ENCODE results near the gene NAA60. TPM values are rescaled to one million over a fixed set of nuclear protein-coding genes. Genes with fewer than 3 reads are reported as not detected.

Gene NAA60
- total and polyA plus RNA-seq, 4 donors: 11.3 to 41.3 (median 25.6) TPM

DNA sequence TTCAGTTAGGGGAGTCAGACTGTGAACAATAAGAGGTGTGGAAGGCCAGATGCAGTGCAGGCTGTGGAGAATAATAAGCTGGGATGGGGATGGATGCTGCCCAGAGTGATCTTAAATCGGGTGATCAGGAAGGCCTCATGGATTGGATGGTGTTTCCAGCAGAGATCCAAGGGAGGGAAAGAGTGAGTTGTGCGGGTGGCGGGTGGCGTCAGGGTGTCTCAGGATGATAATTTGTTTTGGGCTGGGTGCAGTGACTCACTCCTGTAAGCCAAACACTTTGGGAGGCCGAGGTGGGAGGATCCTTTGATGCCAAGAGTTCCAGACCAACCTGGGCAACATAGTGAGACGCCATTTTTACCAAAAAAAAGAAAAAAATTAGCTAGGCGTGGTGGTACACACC is 65.3 kb downstream of the NAA60 start:
- 96% methylated on average over 7 of the region's 7 CpGs for WGBS
- peaks cover 10 to 46% (median 23%) of the 10 kb centered on the region in 4 donors for H3K36me3 ChIP-seq (ENCODE audit: control insufficient read depth in 4 of 4, insufficient read depth in 3 of 4, low read depth in 1 of 4, low read length in 3 of 4)
- H3K9ac ChIP-seq (ENCODE audit: low read depth in 1 of 2, low read length in 2 of 2): no peak overlapping the region
- H3K9me3 ChIP-seq (ENCODE audit: control insufficient read depth in 4 of 4, low read length in 3 of 4): no peaks in the 10 kb centered on the region
- no peak overlapping the region for H3K27ac ChIP-seq (ENCODE audit: low read depth in 1 of 2, low read length in 2 of 2)
- TF ChIP-seq, protein P1, sequence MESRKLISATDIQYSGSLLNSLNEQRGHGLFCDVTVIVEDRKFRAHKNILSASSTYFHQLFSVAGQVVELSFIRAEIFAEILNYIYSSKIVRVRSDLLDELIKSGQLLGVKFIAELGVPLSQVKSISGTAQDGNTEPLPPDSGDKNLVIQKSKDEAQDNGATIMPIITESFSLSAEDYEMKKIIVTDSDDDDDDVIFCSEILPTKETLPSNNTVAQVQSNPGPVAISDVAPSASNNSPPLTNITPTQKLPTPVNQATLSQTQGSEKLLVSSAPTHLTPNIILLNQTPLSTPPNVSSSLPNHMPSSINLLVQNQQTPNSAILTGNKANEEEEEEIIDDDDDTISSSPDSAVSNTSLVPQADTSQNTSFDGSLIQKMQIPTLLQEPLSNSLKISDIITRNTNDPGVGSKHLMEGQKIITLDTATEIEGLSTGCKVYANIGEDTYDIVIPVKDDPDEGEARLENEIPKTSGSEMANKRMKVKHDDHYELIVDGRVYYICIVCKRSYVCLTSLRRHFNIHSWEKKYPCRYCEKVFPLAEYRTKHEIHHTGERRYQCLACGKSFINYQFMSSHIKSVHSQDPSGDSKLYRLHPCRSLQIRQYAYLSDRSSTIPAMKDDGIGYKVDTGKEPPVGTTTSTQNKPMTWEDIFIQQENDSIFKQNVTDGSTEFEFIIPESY (IDR thresholded peaks at IDR 0.05): no peak
- TF ChIP-seq RXRA (IDR thresholded peaks at IDR 0.05): no peak
- TF ChIP-seq, protein P2, sequence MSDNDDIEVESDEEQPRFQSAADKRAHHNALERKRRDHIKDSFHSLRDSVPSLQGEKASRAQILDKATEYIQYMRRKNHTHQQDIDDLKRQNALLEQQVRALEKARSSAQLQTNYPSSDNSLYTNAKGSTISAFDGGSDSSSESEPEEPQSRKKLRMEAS (IDR thresholded peaks at IDR 0.05): no peak
- TF ChIP-seq, protein P3, sequence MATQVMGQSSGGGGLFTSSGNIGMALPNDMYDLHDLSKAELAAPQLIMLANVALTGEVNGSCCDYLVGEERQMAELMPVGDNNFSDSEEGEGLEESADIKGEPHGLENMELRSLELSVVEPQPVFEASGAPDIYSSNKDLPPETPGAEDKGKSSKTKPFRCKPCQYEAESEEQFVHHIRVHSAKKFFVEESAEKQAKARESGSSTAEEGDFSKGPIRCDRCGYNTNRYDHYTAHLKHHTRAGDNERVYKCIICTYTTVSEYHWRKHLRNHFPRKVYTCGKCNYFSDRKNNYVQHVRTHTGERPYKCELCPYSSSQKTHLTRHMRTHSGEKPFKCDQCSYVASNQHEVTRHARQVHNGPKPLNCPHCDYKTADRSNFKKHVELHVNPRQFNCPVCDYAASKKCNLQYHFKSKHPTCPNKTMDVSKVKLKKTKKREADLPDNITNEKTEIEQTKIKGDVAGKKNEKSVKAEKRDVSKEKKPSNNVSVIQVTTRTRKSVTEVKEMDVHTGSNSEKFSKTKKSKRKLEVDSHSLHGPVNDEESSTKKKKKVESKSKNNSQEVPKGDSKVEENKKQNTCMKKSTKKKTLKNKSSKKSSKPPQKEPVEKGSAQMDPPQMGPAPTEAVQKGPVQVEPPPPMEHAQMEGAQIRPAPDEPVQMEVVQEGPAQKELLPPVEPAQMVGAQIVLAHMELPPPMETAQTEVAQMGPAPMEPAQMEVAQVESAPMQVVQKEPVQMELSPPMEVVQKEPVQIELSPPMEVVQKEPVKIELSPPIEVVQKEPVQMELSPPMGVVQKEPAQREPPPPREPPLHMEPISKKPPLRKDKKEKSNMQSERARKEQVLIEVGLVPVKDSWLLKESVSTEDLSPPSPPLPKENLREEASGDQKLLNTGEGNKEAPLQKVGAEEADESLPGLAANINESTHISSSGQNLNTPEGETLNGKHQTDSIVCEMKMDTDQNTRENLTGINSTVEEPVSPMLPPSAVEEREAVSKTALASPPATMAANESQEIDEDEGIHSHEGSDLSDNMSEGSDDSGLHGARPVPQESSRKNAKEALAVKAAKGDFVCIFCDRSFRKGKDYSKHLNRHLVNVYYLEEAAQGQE (IDR thresholded peaks at IDR 0.05): no peak
- TF ChIP-seq FOXA1 (IDR thresholded peaks at IDR 0.05): no peak
- TF ChIP-seq, protein P4, sequence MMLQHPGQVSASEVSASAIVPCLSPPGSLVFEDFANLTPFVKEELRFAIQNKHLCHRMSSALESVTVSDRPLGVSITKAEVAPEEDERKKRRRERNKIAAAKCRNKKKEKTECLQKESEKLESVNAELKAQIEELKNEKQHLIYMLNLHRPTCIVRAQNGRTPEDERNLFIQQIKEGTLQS (IDR thresholded peaks at IDR 0.05): no peak
- no peaks in the 10 kb centered on the region for H3K27me3 ChIP-seq (ENCODE audit: control insufficient read depth in 4 of 4, insufficient read depth in 4 of 4, low read length in 3 of 4)
- no peak overlapping the region for H3K4me3 ChIP-seq (ENCODE audit: low read depth in 1 of 3, low read length in 3 of 3)
- H3K4me1 ChIP-seq (ENCODE audit: control insufficient read depth in 4 of 4, insufficient read depth in 4 of 4, low read length in 3 of 4): no peaks in the 10 kb centered on the region
- no peak for DNase-seq (ENCODE audit: low spot score)

DNA sequence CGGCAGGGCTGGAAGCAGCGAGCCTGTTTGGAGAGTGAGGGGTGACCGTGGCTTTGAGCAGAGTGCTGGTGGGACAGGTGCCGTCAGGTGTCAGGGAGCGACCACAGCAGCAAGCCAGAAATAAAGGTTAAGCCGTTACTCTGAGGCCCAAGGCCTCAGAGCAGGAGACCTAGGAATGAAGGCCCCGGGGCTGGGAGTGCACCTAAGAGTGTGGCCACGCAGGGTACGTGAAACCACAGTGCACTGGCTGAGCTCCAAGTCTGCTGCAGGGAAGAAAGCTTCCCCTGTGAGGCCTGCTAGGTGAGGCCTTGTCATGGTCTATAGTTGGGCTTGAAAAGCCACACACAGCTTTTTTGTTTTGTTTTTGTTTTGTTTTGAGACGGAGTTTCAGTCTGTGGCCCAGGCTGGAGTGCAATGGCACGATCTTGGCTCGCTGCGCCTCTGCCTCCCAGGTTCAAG is 66.0 kb downstream of the NAA60 start:
- Histone ChIP-seq H3K27me3 (ENCODE audit: control insufficient read depth in 4 of 4, insufficient read depth in 4 of 4, low read length in 3 of 4) (no peaks in the 10 kb centered on the region), H3K9me3 (ENCODE audit: control insufficient read depth in 4 of 4, low read length in 3 of 4) (no peaks in the 10 kb centered on the region), H3K4me3 (ENCODE audit: low read depth in 1 of 3, low read length in 3 of 3) (no peak overlapping the region), H3K36me3 (ENCODE audit: control insufficient read depth in 4 of 4, insufficient read depth in 3 of 4, low read depth in 1 of 4, low read length in 3 of 4) (peaks cover 10 to 54% (median 30%) of the 10 kb centered on the region in 4 donors), H3K9ac (ENCODE audit: low read depth in 1 of 2, low read length in 2 of 2) (no peak overlapping the region), H3K4me1 (ENCODE audit: control insufficient read depth in 4 of 4, insufficient read depth in 4 of 4, low read length in 3 of 4) (no peaks in the 10 kb centered on the region), H3K27ac (ENCODE audit: low read depth in 1 of 2, low read length in 2 of 2) (no peak overlapping the region)
- TF ChIP-seq NR2F2 (IDR thresholded peaks at IDR 0.05) (no peak), FOXA1 (IDR thresholded peaks at IDR 0.05) (no peak), RXRA (IDR thresholded peaks at IDR 0.05) (no peak), TAF1 (conservative IDR thresholded peaks at IDR 0.05) (no peak)
- TF ChIP-seq, protein P5, sequence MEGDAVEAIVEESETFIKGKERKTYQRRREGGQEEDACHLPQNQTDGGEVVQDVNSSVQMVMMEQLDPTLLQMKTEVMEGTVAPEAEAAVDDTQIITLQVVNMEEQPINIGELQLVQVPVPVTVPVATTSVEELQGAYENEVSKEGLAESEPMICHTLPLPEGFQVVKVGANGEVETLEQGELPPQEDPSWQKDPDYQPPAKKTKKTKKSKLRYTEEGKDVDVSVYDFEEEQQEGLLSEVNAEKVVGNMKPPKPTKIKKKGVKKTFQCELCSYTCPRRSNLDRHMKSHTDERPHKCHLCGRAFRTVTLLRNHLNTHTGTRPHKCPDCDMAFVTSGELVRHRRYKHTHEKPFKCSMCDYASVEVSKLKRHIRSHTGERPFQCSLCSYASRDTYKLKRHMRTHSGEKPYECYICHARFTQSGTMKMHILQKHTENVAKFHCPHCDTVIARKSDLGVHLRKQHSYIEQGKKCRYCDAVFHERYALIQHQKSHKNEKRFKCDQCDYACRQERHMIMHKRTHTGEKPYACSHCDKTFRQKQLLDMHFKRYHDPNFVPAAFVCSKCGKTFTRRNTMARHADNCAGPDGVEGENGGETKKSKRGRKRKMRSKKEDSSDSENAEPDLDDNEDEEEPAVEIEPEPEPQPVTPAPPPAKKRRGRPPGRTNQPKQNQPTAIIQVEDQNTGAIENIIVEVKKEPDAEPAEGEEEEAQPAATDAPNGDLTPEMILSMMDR (IDR thresholded peaks at IDR 0.05; ENCODE audit: low read depth, low read length, missing input control): no peak
- WGBS: 91% methylated on average over 13 of the region's 13 CpGs
- DNase-seq (ENCODE audit: low spot score): no peak

Data from liver (tissue), 9 donors.